GM13977 (cell line): ENCODE measurements around the gene MBP.

Experiments used
- DNase-seq: peaks from one replicate; pipeline ENCODE4 v3.0.0; 2012; ENCODE audit warnings: low spot score
- in situ Hi-C: fragments of 300-500 bp; cut with MboI; formaldehyde crosslinking; loops from one replicate; pipeline ENCODE4 v1.12.0; 2022; ENCODE audit warnings: low sequenced_read_pairs, low pct_unique_long_range_greater_than_20kb, mixed read lengths, inconsistent platforms; ENCODE audit not compliant: unreplicated experiment
- TF ChIP-seq, protein P1 (sequence below): IDR thresholded peaks from 2 replicates; pipeline ENCODE4 v1.5.1; 2012; ENCODE audit warnings: mild to moderate bottlenecking, control low read depth; ENCODE audit not compliant: insufficient read depth; ENCODE audit errors: extremely low read depth, missing control alignments

Gene MBP

DNA sequence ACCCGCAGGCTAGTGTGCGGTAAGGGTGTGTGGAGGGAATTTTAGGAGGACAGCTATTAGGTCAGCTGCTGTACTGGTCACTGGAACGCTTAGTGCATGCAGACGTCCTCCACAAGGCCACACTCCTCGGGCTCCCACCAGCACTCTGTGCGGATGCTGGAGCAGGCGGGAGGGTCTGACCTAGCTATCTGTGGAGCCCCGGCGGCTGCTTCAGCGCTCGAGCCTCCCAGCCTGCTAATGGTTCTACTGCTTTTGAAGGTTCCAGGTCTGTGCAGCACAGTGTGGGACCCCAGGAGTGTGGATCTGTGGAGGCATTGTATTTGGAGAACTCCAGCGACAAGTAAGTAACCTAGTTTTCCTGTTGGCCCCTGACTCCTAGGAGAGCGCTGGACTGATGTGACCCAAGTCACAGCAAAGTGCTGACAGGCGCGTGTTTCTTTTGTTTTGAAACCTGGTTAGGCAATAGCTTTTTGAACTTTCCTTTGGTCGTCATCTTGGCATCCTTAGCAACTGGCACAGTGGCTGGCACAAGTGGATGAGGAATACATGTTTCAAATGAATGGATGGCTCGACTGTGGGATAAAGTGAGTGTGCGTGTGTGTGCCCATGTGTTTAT lies 196.8 kb downstream of the MBP start:
- TF ChIP-seq, protein P1, sequence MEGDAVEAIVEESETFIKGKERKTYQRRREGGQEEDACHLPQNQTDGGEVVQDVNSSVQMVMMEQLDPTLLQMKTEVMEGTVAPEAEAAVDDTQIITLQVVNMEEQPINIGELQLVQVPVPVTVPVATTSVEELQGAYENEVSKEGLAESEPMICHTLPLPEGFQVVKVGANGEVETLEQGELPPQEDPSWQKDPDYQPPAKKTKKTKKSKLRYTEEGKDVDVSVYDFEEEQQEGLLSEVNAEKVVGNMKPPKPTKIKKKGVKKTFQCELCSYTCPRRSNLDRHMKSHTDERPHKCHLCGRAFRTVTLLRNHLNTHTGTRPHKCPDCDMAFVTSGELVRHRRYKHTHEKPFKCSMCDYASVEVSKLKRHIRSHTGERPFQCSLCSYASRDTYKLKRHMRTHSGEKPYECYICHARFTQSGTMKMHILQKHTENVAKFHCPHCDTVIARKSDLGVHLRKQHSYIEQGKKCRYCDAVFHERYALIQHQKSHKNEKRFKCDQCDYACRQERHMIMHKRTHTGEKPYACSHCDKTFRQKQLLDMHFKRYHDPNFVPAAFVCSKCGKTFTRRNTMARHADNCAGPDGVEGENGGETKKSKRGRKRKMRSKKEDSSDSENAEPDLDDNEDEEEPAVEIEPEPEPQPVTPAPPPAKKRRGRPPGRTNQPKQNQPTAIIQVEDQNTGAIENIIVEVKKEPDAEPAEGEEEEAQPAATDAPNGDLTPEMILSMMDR, result no peak
- in situ Hi-C loops, result loop anchor here (10.0 kb wide), 1 partner anchor 49 kb away; no protein-coding TSS in a partner anchor
- DNase-seq, result no peak

DNA sequence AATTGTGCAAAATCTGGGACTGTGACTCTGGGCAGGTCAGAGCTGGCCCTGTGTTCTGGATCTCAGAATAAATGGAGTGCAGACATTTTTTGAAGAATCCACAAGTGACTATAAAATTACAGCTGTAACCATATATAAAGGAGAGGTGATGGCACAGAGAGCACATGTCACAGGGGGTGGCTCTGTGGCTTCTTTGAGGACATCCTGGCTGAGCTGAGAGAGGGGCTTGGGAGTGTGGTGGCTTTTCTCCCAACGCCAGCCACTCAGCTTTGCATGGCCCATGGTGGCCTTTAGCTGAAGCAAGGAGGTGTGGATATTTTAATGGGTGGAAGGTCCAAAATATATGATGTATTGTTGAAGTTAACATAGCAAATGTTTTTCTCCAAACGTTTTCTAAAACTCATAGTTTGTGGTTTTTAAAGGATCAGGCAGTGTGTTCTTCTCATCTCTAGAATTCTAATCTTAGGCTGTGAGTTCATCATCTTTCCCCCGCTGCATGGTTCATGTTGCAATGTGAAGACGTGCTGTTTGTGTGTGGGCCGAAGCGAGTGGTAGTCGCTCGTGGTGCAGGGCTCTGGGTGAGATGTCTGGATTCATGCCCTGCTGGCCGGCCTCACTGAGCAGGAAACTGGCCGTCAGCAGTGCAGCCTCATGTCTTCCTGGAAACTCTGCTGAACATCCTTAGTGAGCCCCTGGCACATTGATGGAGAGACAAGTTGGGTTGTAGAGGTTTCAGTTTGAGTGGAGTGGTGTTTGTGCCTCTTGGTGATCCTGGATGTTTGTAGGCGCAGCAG lies 200.4 kb downstream of the MBP start:
- no peak for DNase-seq
- TF ChIP-seq, protein P1, result no peak
- in situ Hi-C loops, result loop anchor here (10.0 kb wide), 1 partner anchor 53 kb away; no protein-coding TSS in a partner anchor

DNA sequence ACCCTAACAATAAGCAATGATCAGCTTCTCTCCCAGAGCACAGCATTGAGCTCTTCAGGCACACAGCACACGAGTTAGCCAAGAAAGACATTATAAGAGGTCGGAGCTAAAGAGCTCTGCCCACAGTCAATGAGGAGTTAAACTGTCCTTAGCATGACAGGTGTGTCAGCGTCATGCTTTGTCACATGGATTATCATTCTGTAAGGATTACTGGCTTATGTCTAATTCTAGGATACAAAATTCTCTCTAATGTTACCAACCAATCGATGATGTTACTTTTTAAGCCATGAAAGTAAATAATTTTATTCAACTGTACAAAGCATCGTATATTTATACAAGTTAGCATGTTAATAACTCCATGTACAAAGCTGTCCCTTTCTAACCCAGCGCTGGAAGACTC lies 201.4 kb downstream of the MBP start:
- TF ChIP-seq, protein P1, result no peak
- DNase-seq, result no peak
- in situ Hi-C loops, result loop anchor here (10.0 kb wide), 1 partner anchor 54 kb away; no protein-coding TSS in a partner anchor
